A549 (cell line): ENCODE results near the gene TBC1D14. TPM values are rescaled to one million over a fixed set of nuclear protein-coding genes. Genes with fewer than 3 reads are reported as not detected.

Experiments
- ATAC-seq, 2 experiments: fragments of 200-7000 bp in 1 of 2; fragments of >200 bp in 1 of 2; cut with Nextera tagmentation in 1 of 2; cut with Tn5 transposase in 1 of 2; 3 replicates each; pipeline versions ENCODE4 v1.8.0 to v1.9.1; 2018 to 2020; ENCODE audit warnings: mild to moderate bottlenecking in 1 of 2, moderate library complexity in 1 of 2
- CTCF ChIA-PET: fragments of 300-600 bp; sonication (Branson Sonifier 250); formaldehyde crosslinking; extraction: SDS; loops from one replicate; lab custom pipeline; 2021; ENCODE audit warnings: antibody characterized with exemption, inconsistent platforms; lab: Yijun Ruan, JAX
- POLR2A ChIA-PET: fragments of 350-600 bp; formaldehyde crosslinking; extraction: SDS; loops from one replicate; lab custom pipeline; 2021; ENCODE audit warnings: antibody characterized with exemption, inconsistent platforms; lab: Yijun Ruan, JAX
- DNase-seq, 2 experiments: peaks; one replicate each; pipeline versions ENCODE4 v3.0.0 to v3.0.0-alpha.2; 2011 to 2016; ENCODE audit warnings: low read depth in 1 of 2, low spot score in 1 of 2
- FAIRE-seq: peaks from 2 replicates; lab custom pipeline; 2011; peaks lifted over from hg19 to GRCh38; lab: Jason Lieb, UNC
- H3K27ac ChIP-seq, 2 experiments: fragments of >200 bp; sonication (Bioruptor Twin); formaldehyde crosslinking; 3 replicates each; pipeline ENCODE4 v1.5.1; 2016 to 2017
- H3K4me1 ChIP-seq: fragments of >200 bp; sonication (Bioruptor Twin); formaldehyde crosslinking; 3 replicates; pipeline ENCODE4 v1.6.1; 2016
- H3K4me2 ChIP-seq: fragments of >200 bp; sonication (Bioruptor Twin); formaldehyde crosslinking; 3 replicates; pipeline ENCODE4 v1.6.1; 2016
- H3K4me3 ChIP-seq: fragments of >200 bp; sonication (Bioruptor Twin); formaldehyde crosslinking; 3 replicates; pipeline ENCODE4 v1.5.1; 2016
- H3K9me3 ChIP-seq: fragments of >200 bp; sonication (Bioruptor Twin); formaldehyde crosslinking; 3 replicates; pipeline ENCODE4 v1.6.1; 2016
- CBX8 ChIP-seq: fragments of 200-600 bp; sonication (generic); IDR thresholded peaks from 2 replicates; pipeline ENCODE4 v1.6.1; 2016
- CHD2 ChIP-seq: fragments of 150-350 bp; IDR thresholded peaks from 2 replicates; pipeline ENCODE4 v1.6.1; 2014; ENCODE audit warnings: low read length; ENCODE audit not compliant: partially characterized antibody
- E2F6 ChIP-seq: IDR thresholded peaks from 2 replicates; pipeline ENCODE4 v1.6.1; 2012; ENCODE audit warnings: low read depth, borderline replicate concordance
- FOSL2 ChIP-seq, 2 experiments: fragments of 450-650 bp in 1 of 2; fragments of >200 bp in 1 of 2; sonication (Bioruptor Twin) in 1 of 2; formaldehyde crosslinking; IDR thresholded peaks; 2 replicates each; pipeline versions ENCODE4 v1.5.0 to v1.6.1; 2016 to 2020; ENCODE audit warnings: mild to moderate bottlenecking in 1 of 2, moderate library complexity in 1 of 2
- HOXA7 ChIP-seq: fragments of 250-450 bp; sonication (Bioruptor Pico); IDR thresholded peaks from 2 replicates; pipeline ENCODE4 v1.5.0; 2020; ENCODE audit warnings: mild to moderate bottlenecking, moderate library complexity
- KDM5A ChIP-seq: fragments of 200-600 bp; sonication (generic); IDR thresholded peaks from 2 replicates; pipeline ENCODE4 v1.6.1; 2016; ENCODE audit warnings: antibody characterized with exemption, mild to moderate bottlenecking
- SMC3 ChIP-seq: fragments of >200 bp; sonication (Bioruptor Twin); formaldehyde crosslinking; IDR thresholded peaks from 3 replicates; pipeline ENCODE4 v1.6.1; 2018; ENCODE audit warnings: inconsistent platforms
- SREBF2 ChIP-seq: fragments of 450-650 bp; IDR thresholded peaks from 2 replicates; pipeline ENCODE4 v1.6.1; 2014; ENCODE audit warnings: mild to moderate bottlenecking, moderate library complexity
- ZFP36 ChIP-seq: fragments of 450-650 bp; IDR thresholded peaks from 2 replicates; pipeline ENCODE4 v1.6.1; 2014; ENCODE audit warnings: borderline replicate concordance; ENCODE audit not compliant: partially characterized antibody
- WGBS: methylation state at CpG from one replicate; pipeline ENCODE4 v1.1.6; 2017; ENCODE audit errors: missing lambda C conversion rate; 5-methylcytosine and 5-hydroxymethylcytosine counted together
- polyA plus RNA-seq, 4 experiments: library from polyadenylated mRNA; depleted of rRNA in 3 of 4; stranded (reverse); fragments of >200 nt; fragmentation: RNase III in 1 of 4; extraction: RNeasy Plus Mini Kit Qiagen cat#74134 plus additional on column Dnase treatment in 1 of 4; gene quantifications; 2 replicates in 3 of 4; 3 replicates in 1 of 4; pipeline ENCODE4 v1.2.3, GENCODE V29; 2011 to 2017
- TF ChIP-seq, protein P1 (sequence below): fragments of 200-600 bp; sonication (generic); IDR thresholded peaks from 2 replicates; pipeline ENCODE4 v1.6.1; 2016; ENCODE audit warnings: antibody characterized with exemption, mild to moderate bottlenecking, moderate library complexity
- TF ChIP-seq, protein P2 (sequence below): fragments of >200 bp; sonication (Bioruptor Twin); formaldehyde crosslinking; IDR thresholded peaks from 3 replicates; pipeline ENCODE4 v1.5.1; 2016

The TBC1D14 gene
- polyA plus RNA-seq, 2 of the 4 experiments (the other 2 are of a cell fraction): 30.2 to 39.0 TPM

DNA sequence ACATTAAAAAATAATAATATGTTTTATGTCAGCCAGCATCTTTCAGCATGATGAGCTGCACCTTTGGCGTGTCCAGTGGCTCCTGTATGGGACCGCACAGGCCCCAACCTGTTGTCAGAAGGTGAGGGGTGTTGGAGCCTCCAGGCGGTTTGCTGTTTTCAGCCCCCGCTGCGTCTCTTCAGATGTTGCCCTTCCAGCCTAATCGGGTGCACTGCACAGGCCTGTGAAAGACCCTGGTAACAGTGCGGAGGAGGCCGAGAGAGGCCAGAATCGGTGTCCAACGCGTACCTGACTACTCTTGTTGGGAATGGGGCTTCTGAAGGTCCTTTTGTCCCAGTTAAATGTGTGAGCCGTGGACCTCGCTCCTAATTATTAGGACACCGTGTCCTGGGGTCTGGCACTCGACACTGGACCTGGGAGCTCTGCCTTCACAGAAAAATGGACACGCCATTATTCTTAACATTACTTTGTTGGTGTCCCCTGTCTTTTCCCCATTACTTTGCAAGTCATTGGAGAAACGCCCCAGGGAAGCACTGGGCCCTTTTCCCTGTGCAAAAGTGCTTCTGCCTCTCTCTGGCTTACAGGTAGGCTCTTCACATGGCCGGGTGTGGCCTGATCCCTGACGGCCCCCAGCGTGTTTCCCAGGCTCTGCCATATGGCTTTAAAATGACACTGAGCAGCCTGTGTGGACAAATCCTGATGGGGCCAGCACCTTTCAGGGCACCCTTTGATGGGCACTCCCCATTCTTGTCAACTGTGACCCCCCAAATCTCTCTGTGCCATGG lies 51.2 kb downstream of the TBC1D14 start:
- DNase-seq (no peak), ATAC-seq (no peak), FAIRE-seq (no peak)
- ChIA-PET CTCF (interaction anchor here (3.2 kb wide), 1 partner anchor 14 kb away, joined by 15 read pairs; no protein-coding TSS in a partner anchor), POLR2A (interaction anchor here (0.5 kb wide), 1 partner anchor 28 kb away, joined by 4 read pairs; no protein-coding TSS in a partner anchor)
- Histone ChIP-seq H3K27ac (no peak overlapping the region), H3K4me2 (no peak overlapping the region), H3K4me1 (peaks cover 15% of the 10 kb centered on the region; the same call in 2 of the 3 replicates), H3K4me3 (no peak overlapping the region), H3K9me3 (no peaks in the 10 kb centered on the region)
- TF ChIP-seq E2F6: no peak
- 92% methylated on average over 19 of the region's 20 CpGs for WGBS

DNA sequence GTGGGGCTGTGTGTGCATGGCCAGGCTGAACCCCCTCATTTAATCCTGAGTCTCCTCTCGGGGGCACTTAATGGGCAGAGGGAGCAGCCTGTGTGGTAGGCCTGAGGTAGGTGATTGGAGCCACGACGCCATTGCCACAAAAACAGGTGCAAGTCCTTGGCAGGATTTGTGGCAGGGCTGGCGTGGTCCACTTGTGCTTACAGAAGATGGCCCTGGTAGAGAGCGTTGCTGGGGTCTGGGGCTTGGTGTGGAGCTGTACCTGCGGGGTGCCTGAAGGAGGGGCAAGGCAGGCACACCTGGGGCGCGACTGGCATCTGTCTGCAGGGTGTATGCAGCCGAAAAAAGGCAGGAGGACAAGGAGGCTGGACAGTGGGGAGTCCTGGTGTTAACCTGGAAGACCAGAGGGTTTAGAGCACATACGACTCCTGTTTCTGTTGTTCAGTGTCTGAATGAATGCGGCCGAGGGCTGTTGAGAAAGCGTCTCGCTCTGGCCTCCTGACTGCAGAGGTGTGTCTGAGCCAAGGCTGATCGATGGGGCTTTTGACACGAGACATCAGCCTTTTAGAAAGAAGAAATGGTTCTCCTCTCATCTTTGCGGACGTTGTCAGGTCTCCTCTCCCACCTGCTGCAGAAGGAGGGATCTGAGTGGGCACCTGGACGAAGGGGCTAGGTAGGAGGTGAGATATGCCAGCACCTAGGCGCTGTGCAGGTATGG lies 52.0 kb downstream of the TBC1D14 start:
- WGBS: 96% methylated on average over 17 of the region's 20 CpGs
- no peak overlapping the region for H3K4me2 ChIP-seq
- peaks cover 15% of the 10 kb centered on the region; the same call in 2 of the 3 replicates for H3K4me1 ChIP-seq
- TF ChIP-seq, protein P1, sequence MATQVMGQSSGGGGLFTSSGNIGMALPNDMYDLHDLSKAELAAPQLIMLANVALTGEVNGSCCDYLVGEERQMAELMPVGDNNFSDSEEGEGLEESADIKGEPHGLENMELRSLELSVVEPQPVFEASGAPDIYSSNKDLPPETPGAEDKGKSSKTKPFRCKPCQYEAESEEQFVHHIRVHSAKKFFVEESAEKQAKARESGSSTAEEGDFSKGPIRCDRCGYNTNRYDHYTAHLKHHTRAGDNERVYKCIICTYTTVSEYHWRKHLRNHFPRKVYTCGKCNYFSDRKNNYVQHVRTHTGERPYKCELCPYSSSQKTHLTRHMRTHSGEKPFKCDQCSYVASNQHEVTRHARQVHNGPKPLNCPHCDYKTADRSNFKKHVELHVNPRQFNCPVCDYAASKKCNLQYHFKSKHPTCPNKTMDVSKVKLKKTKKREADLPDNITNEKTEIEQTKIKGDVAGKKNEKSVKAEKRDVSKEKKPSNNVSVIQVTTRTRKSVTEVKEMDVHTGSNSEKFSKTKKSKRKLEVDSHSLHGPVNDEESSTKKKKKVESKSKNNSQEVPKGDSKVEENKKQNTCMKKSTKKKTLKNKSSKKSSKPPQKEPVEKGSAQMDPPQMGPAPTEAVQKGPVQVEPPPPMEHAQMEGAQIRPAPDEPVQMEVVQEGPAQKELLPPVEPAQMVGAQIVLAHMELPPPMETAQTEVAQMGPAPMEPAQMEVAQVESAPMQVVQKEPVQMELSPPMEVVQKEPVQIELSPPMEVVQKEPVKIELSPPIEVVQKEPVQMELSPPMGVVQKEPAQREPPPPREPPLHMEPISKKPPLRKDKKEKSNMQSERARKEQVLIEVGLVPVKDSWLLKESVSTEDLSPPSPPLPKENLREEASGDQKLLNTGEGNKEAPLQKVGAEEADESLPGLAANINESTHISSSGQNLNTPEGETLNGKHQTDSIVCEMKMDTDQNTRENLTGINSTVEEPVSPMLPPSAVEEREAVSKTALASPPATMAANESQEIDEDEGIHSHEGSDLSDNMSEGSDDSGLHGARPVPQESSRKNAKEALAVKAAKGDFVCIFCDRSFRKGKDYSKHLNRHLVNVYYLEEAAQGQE: no peak
- TF ChIP-seq SMC3: no peak
- no peak for TF ChIP-seq CBX8
- TF ChIP-seq KDM5A: no peak
- no peak for TF ChIP-seq FOSL2 (IDR thresholded peaks at IDR 0.05)
- TF ChIP-seq FOSL2 (CRISPR knock-in tag; IDR thresholded peaks at IDR 0.05): no peak
- TF ChIP-seq, protein P2, sequence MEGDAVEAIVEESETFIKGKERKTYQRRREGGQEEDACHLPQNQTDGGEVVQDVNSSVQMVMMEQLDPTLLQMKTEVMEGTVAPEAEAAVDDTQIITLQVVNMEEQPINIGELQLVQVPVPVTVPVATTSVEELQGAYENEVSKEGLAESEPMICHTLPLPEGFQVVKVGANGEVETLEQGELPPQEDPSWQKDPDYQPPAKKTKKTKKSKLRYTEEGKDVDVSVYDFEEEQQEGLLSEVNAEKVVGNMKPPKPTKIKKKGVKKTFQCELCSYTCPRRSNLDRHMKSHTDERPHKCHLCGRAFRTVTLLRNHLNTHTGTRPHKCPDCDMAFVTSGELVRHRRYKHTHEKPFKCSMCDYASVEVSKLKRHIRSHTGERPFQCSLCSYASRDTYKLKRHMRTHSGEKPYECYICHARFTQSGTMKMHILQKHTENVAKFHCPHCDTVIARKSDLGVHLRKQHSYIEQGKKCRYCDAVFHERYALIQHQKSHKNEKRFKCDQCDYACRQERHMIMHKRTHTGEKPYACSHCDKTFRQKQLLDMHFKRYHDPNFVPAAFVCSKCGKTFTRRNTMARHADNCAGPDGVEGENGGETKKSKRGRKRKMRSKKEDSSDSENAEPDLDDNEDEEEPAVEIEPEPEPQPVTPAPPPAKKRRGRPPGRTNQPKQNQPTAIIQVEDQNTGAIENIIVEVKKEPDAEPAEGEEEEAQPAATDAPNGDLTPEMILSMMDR: no peak
- no peak for TF ChIP-seq SREBF2
- TF ChIP-seq CHD2: no peak
- no peak for TF ChIP-seq E2F6
- TF ChIP-seq ZFP36: no peak
- no peak for TF ChIP-seq HOXA7 (CRISPR knock-in tag)
- CTCF ChIA-PET: interaction anchor here (3.2 kb wide), 1 partner anchor 13 kb away, joined by 15 read pairs; no protein-coding TSS in a partner anchor
- H3K9me3 ChIP-seq: no peaks in the 10 kb centered on the region
- DNase-seq (no peak), FAIRE-seq (no peak), ATAC-seq (no peak)
- H3K27ac ChIP-seq: no peak overlapping the region
- POLR2A ChIA-PET: no interaction called here
- H3K4me3 ChIP-seq: no peak overlapping the region
